ENCODE data around the gene HDLBP.

DNA sequence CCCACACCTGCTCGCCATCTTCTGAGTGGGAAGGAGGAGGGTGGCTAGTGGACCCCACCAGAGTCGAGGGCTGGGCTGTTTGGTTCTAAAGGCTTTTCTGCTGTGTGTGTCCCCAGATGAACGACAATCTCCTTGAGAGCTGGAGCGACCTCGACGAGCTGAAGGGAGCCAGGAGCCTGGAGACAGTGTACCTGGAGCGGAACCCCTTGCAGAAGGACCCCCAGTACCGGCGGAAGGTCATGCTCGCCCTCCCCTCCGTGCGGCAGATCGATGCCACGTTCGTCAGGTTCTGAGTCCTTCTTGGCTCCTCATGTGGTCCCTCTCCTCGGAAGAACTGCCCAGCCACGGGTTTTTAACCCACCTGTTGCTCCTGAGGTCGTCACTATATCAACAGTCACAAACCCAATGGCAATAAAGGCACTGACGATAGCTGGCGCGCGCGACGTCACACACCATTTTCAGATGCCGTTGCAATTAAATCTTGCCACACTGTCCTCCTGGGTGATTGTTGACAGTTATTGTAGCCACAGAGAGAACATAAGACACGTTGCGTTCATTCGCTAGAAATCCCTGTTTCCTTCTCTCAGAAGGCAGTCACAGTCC is 132.8 kb downstream of the HDLBP start:
- TF ChIP-seq ZNF274 (IDR thresholded peaks at IDR 0.05; ENCODE audit: low read depth, low read length) = no peak
- TF ChIP-seq YY1 (IDR thresholded peaks at IDR 0.05; ENCODE audit: insufficient read depth, insufficient read length) = no peak
